SW 1271 (cell line): ENCODE data around the gene FBLN7.

Experiments used
- DNase-seq, 2 experiments: peaks; one replicate each; lab custom pipeline; 2025; lab: John Stamatoyannopoulos, UW

The FBLN7 gene

DNA sequence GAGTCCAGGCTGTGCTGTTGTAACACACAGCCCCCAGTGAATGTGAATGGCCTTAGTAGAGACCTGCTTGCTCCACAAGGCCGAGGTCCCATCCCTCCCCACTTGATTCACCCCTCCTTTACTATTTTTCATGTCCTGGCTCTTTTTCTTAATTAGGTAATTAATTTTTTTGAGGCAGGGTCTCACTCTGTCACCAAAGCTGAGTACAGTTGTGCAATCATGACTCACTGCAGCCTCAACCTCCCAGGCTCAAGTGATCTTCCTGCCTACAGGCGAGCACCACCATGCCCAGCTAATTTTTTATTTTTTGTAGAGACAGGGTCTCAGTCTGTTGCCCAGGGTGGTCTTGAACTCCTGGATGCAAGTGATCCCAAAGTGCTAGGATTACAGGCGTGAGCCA lies 19.3 kb downstream of the FBLN7 start:
- no peak for DNase-seq

DNA sequence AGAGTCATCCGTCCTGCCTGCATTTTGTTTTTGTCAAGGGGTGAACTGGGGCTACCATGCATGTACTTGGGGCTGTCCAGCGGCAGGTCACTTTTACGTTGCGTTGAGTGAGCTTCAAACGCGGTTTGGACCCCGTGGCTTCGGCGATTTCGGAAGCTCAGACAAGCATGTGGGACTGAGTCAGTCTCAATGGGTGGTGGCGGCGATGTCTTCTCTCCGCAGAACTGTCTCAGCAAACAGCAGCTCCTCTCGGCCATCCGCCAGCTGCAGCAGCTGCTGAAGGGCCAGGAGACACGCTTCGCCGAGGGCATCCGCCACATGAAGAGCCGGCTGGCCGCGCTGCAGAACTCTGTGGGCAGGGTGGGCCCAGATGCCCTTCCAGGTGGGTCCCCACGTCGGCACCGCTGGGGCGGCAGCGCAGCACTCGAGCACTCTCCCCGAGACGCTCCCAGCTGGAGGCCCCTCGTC lies 21.3 kb downstream of the FBLN7 start:
- DNase-seq: no peak

DNA sequence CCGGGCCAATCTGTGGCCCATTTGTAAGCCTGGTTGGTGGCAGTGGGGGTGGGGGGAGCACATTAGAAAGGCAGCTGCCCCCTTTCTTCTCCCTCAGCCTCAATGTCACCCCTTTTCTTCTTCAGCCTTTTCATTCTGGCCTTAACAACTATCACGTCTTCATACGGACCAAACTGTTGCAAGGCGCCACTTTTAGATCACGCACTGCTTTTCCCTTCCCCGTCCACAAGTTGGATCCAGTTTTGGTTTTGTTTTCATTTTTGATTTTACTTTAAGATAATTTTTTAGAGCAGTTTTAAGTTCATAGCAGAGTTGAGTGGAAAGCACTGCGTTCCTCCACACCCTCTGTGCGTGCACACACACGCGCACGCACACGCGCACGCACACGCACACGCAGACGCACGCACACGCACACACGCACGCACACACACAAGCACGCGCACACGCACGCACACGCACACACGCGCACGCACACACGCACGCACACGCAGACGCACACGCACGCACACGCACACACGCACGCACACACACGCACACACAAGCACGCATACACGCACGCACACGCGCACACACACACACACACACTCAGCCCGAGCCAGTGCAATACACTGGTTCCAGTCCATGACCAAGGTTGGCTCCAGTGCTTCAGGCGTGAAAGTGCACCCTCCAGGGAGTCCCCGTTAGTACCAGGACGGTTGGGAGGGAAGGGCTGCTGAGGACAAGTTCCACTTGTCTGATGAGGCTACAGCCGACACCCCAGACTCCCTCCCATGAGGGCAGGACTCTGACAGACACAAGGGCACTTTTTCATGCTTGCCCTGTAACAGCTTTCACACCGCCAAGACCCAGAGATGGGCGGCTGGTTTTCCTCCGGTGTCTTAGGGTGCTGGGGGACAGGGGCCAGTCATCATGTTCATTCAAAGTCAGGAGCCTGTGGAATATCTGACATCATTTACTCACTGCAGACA lies 22.4 kb downstream of the FBLN7 start:
- no peak for DNase-seq

DNA sequence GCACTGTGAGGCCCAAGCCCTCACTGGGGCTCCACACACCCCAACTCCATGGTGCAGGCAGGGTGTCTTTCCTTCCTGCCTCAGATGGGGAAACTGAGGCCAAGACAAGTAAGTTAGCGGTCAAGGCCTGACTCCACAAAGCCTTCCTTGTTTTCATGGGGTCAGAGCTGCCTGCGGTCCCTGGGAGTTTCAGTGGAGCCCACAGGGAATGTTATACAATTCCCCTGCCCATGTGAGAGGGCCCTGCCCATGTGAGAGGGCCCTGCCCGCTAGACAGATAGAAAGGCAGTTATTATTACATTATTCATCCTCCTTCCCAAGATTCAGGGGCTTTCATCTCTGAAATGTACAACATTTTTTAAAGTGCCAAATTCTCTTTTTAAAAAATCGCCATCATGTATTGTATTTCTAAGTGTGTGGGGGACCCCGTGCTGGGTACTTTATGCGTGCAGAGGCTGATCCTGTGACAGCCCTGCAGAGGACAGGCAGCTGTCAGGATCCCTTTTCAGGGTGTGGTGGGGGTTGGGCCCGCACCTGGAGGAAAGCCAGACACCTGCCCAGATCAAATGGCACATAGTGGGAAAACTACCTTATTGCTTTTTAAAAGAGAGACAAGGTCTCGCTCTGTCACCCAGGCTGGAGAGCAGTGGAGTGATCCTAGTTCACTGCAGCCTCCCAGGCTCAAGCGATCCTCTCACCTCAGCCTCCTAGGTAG lies 23.4 kb downstream of the FBLN7 start:
- no peak for DNase-seq

DNA sequence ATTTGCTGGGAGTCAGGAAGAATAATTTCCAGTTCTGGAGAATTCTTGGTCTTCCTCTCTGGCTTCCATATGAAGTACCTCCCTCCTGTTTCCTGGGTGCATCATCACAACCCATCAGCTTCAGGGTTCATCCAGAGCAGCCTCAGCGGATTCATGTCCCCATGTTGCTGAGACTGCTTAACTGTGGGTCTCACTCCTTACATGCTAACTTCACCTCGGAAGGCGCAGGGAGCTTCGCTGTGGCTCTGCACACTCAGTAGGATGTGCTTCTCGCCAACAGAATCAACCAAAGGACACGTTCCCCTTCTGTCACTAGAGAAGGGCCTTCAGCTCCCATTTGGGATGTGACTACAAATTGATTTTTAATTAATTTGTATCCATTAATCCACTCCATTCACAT lies 24.2 kb downstream of the FBLN7 start:
- DNase-seq: no peak

DNA sequence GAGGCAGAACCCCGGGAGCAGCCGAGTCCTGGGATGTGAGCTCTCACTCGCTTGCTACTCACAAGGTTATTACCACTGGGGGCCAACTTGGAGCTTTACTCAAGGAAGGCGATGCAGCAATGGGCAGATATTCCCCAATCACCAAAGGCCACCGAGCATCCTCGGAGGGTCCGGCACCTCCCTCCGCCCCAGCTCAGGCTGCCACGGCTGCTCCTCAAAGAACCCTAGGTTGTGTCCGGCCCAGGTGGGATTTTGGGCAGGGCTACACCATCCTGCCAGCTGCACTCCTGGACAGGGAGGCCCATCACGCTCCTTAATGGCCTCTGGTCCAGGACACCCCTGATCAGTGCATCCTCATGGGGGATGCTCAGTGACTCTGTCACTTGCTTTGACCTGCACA lies 24.8 kb downstream of the FBLN7 start:
- DNase-seq: no peak

DNA sequence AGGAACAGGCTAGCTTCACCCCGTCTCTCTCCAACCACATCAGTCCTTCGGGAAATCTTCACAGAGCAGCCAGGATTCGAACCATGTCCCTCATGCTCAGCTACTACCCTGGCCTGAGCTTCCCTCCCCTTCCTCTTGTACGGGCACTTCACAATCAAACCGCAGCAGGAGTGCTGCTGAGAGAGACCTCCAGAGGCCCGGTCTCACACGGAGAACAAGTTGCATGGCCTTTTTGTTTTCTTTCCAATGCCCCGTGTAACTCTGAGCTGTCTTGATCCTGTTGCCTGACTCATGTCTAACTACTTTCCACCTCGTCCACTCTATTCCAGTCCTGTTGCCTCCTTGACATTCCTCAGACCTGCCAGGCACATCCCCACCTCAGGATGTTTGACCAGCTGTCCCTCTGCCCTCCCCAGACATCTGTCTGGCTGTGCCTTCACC lies 25.4 kb downstream of the FBLN7 start:
- DNase-seq: no peak

DNA sequence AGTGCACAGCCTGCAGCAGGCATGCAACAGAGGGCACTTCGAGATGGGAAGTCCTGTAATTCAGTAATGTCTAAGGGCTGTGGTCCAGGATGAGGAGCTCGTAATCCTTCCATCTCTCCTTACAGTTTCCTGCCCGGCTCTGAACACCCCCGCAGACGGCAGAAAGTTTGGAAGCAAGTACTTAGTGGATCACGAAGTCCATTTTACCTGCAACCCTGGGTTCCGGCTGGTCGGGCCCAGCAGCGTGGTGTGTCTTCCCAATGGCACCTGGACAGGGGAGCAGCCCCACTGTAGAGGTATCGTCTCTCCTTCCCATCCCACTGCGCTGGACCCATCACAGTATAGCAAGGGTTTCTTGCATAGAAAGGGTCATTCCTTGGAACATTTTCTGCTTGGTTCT lies 26.7 kb downstream of the FBLN7 start:
- no peak for DNase-seq

DNA sequence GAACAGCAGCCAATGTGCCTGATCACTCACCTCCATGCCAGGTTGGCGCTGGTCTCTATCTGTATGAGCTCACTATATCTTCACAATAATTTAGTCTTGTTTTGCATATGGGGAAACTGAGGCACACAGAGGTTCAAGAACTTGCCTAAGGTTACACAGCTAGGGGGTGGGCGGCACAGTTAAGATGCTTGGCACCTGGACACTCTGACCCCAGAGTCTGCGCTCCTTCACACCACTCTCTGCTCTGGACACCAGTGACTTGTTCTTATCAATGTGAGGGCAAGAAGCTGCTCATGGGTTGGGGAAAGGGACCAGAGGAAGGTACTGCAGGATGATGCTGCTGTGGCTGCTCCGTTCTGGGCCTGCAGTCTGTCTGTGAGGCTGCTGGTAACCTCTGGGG lies 27.1 kb downstream of the FBLN7 start:
- no peak for DNase-seq

DNA sequence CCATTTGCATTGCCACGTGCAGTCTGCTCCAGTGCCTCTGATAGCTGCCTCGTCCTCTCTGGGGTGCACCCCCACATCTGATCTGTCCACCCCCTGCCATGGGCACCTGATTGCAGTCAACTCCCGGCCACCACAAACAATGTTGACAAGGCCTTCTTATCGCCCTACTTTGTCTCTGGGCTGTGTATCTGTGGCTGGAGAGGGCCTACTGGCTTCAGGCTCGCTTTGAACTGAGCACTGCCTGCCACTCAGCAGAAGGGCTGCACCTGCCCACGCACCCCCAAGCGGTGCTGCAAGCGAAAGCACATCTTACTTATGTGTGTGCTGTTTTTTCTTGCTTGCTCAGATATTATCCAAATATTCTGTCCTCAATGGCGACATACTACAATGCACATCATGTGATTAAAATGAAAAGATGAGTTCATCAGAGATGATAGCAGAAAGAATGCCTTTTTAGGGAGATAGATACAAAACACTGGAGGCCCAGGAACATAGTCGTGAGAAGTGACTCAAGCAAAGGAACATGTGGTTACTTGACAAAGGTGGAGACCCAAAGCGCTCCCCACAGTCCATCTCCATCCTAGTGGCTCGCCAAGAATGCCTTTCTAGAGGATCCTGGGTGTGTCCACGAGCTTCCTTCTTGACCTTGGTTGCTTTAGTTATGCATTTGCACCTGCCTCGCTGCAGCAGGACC lies 28.8 kb downstream of the FBLN7 start:
- DNase-seq: no peak

DNA sequence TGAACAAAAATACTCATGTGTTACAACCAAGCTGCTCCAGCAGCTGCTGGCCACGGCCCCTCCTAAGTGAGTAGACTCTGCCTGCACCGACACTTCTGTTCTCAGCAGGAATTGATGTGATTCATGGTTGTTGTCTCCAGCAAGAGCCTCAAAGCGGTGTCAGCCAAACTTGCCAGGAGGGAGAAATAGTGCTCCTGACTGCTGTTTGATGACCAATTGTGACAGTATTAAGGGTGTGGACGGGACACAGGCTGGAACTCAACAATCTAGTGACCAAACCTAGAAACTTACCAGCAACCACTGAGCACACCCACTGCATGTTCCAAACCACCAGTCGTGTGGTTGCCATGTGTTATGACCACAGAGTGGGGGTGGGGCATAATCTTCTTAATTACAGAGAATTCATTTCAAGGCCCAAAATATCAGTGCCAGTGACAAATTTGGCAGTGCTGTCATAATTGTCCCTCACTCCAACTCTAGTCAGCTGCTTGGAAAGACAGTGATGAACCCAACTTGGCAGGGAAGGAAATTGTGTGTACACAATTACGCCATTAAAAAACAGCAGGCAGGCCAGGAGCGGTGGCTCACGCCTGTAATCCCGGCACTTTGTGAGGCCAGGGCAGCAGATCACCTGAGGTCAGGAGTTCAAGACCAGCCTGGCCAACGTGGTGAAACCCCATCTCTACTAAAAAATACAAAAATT lies 30.4 kb downstream of the FBLN7 start:
- no peak for DNase-seq

DNA sequence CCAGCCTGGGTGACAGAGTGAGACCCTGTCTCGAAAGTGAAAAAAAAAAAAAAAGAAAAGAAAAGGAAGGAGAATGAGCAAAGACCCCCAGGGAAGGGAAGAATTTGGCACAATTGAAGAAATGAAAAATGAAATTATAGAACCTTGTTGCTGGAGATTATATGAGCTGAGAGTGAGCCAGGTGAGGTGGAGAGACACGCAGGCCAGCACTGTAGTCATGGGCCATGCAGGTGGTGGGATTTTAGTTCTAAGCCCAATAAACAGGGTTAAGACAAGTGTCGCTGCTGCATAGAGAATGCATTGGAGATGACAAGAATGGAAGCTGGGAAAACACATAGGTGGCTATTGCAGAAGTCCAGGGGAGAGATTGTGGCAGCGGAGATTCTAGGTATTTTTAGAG lies 32.3 kb downstream of the FBLN7 start:
- DNase-seq: no peak

DNA sequence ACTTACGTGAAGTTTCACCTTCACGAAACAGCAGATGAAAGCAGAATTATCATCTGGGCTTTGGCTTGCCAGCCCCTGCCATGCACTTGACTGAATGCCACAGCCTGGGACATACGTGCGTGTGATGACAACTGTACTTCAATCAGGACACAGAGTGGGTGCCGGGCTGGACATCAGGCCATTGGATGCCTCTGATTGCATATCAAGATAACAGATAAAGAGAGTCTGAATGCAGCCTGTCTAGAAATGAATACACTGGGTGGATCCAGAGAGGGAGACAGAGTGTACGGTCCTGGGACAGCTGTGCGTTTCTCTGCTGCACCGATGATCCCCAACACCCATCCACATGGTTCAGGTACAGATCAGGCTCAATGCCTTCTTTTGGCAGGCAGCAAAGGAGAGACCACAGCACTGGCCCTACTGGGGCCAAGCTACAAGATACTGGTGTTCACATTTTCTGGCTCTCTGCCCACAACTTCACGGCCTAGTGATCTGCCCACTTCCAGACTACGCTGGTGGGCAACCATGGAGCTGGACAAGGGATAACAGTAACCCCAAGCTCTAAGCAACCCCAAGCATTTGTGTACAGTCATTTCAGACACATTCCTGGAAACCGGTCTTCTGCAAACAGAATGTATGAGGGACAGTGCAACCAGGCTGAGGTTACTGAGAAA lies 35.6 kb downstream of the FBLN7 start:
- no peak for DNase-seq

DNA sequence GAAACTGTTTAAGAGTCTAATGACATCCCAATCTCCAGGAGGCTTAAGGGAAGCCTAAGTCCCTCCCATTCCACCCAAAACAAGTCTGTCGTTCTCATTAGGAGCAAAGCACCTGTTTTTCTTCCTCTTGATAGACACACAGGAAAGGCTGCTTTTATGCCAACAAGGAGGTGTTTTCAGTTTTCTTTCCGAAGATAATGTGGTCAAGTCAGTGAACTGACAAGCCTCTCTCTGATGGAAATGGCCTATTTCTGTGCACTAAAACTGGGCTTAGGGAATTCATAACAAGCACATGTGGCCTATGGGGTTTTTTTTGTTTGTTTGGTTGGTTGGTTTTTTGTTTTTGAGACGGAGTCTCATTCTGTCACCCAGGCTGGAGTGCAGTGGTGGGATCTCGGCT lies 36.2 kb downstream of the FBLN7 start:
- DNase-seq: no peak

DNA sequence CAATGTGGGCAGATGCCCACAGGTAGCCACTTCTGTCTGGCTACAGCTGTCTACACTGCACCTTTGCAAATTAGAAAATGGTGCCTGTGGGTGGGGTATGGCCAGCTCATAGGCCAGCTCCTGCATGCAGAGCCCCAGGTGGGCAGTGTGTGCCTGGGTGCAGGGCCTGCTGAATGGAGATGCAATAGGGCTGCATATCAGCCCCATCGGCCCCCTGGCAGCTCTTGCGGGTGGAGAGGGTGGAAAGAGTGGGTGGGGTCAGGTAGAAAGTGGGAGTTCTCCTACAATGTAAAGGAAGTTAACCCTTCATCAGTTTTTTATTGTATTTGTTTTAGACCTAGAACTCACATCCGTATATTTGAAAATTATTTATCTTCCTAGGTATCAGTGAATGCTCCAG lies 37.1 kb downstream of the FBLN7 start:
- no peak for DNase-seq

DNA sequence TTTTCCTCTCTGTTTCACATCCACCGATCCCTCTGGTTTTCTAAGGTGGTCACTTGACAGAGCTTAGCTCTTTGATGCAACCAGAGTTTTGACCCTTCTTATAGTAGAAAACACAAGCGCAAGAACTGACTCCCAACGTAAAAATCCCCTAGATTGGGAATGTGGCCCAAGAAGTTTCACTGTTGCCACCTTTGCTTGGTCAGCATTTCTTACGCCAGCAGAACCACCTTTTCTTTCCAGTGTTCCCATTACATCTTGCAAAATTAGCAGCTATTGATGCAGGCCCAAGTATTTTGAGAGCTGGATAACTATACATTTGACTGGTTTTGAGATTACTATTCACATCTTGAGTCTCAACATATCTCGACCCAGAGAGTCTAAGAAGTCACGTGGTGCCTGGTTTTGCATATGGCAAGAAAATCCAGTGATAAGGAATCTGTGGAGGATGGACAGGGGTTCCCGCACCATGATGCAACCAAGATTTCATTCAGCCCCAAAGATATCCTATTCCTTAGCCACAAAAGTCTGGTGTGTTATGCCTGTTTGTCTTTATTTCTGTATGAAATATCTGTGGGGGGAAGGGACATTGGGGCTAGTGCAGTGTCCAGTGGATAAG lies 37.9 kb downstream of the FBLN7 start:
- DNase-seq: no peak

DNA sequence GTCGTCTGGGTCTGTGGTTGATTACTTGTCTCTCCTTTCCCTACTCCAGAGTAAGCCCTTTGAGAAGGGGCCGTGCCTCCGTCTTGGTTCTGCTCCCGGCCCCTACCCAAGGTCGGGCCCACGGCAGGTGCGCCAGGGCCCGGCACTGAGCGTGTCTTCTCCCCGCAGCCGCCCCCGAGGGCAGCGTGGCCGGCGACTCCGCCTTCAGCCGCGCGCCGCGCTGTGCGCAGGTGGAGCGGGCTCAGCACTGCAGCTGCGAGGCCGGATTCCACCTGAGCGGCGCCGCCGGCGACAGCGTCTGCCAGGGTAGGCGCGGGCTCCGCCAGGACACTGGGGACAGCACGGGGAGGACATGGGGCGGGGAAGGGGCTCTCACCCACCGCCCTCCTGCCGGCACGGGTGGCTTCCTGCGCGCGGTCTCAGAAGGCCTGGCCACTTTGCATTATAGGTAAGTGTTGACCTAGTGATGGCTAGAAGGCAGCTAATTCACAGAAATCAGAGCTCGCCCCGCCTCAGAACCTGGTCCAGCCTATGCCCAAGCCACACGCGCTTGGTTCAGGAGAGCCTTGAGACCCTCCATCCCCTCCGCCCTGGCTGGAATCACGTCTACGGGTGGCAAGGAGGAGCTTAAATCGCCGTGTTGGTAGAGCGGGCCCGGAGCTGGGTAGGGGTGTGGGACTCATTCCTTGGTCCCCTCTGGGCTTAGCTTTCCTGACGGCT lies 43.5 kb downstream of the FBLN7 start:
- DNase-seq: no peak

DNA sequence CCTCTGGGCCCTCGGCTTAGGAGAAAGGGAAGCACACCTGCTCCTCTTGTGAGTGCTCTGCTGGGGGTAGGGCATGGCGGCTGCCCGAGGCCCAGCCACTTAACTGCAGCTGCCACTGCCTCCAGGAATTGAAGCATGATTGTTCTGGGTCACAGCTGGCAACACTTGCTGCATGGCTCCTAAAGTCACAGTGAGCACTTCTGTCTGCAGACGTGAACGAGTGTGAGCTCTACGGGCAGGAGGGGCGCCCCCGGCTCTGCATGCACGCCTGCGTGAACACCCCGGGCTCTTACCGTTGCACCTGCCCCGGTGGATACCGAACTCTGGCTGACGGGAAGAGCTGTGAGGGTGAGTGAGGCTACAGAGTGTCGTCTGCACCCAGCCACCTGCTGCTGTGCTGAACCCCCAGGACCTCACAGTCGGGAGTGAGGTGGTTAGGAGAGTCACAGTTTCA lies 44.4 kb downstream of the FBLN7 start:
- no peak for DNase-seq

DNA sequence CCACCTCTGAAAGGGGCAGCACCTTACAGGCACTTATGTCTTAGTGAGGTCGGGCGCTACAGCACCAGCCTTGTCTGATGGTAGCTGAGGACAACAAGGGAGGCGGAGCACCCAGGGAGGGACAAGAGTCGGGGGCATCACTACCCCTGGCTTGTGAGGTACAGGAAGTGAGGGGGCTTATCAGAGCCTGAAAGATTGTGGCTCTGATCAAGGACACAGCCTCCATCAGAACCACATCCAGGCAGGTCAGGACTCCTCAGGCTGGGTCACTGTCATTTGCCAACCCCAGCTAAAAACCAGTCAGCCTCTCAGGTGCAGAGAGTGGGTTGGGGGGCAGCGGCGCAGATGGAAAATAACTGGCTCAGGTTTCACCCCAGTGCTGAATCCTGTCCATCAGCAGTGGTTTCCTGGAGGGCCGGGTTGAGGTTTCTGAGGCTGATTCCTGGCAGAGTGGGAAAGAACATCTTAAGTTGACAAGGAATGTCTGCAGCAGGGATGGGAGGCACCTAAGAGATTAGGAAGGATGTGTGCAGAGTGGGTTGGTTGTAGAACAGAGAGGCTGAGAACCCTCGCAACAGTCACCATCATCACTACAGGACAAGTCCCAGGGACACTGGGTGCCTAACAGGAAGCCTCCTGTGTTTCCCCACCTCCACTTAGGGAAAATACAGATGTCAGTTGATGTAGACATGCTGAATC lies 45.3 kb downstream of the FBLN7 start:
- no peak for DNase-seq

DNA sequence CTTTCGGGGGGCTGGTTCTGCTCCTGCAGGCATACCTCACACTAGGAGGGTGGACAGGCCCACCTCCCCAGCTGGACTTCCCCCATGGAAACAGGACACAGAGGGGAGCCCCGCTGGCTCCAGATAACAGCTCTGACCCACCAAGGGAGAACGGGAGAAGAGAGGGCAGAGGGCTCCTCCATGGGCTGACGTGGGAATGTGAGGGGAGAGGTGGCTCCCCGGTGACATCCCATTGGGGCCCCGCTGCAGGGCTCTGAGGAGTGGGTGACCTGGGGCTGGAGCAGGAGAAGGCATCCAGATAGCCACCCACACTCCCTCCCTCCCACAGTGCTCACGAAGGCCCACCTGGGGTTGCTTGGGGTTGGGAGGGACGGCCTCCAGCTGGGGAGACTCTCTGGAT lies 45.9 kb downstream of the FBLN7 start:
- no peak for DNase-seq
